ENCODE results near the gene DNAJC3.

DNAJC3 gene

GRCh38 chr13:95841894-95842293 is 165.0 kb downstream of the DNAJC3 start:
- no peak for DNase-seq (ENCODE audit: low spot score)

- DNase-seq (ENCODE audit: low spot score) = no peak
These were observed 166.0 kb downstream of the DNAJC3 start for GRCh38 chr13:95842898-95843297.

All from AG08396 (cell line).